HG03571 (cell line): ENCODE data around the gene INMT.

ENCODE experiments used
- ATAC-seq: cut with Tn5 transposase; IDR thresholded peaks from one replicate; pipeline ENCODE4 v1.9.1; 2021; ENCODE audit not compliant: unreplicated experiment

INMT gene

DNA sequence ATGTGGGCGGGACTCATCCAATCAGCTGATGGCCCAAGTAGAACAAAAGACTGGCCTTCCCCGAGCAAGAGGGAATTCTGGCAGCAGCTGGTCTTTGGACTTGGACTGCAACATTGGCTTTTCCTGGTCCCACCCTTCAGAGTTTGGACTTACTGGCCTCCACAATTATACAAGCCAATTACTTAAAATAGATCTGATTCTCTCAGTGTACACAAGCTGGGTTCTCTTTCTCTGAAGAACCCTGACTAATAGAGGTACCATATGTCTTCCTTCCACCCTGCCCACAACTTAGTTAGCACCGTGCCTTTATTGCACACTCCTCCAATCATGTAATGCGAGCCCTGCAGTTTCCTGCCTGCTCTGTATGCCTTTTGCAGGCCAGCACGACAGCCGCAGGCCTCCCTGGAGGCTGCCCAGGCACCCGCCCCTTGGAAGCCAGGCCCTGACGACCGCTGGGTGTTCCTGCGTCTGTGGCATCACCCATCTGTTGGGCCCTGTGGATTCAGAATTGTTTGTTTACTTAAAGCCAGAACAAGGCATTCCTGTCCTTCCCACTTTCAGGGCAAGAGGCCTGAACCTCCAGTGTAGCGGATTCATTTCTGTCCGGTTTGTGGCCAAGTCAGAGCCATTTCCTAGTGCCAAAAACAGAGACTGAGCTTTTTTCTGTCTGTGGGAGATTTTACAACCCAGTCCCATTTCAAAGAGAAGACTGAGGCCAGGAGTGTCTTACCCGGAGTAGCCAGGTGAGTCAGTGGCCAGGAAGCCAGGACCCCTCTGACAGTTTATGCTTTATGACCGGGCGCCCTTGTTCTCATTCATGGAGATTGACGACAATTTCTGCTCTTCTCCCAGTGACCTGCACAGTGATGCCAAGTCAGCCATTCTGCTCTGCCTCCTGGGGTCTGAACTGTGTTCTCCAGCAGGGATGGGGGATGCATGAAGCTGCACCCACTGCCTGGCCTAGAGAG lies 968 bp upstream of the INMT start:
- no peak for ATAC-seq

DNA sequence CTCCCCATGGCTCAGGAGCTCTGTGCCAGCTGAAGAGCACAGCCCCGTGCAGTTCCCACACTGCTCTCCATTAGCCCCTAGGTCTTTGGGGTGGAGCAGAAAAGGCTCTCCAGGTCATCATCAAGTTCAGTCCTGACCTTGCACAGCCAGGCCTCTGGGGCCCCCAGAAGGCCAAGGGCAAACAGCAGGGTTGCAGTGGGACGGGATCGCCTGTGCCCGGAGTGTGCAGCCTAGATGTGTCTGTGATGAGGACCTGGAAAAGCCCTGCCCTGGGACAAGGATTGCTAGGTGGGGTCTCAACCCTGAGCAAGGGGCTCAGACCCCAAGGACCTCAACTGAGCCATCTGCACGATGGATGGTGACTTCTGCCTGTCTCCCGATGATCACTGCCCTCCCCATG lies 549 bp downstream of the INMT start:
- ATAC-seq, result no peak

DNA sequence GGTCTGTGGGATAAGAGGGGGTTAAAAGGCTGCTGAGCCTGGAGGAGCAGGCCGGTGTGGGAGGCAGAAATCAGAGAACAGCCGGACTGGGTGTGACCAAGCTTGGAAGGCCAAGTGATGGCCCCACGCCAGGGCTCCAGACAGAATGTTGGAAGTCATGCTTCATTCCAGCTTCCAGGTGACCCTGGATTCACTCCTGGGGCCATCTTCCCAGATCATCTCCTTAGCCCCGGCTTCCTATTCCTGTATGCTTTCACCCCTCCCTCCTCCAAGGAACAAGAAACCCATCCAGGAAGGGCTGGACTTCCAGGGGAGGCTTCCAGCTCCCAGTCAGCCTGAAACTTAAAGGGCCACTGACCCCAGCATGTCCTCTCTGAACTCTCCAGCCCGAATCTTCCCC lies 1.0 kb downstream of the INMT start:
- ATAC-seq, result no peak

DNA sequence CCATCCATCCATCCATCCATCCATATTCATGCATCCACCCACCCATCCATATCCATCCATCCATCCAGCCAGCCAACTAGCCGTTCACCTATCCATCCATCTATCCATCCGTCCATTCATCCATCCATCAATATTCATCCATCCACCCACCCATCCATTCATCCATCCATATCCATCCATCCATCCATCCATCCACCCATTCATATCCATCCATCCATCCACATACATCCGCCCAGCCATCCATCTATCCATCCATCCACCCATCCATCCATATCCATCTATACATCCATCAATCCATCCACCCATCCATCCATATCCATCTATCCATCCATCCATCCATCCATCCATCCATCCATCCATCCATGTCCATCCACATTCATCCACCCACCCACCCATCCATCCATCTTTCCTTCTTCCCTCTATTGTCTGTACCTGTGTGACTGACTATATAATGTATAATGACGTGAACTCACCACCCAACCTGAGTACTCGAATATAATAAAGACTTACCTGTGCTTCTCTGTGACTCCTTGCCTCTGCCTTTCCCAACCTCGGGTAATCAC lies 2.5 kb downstream of the INMT start:
- no peak for ATAC-seq

DNA sequence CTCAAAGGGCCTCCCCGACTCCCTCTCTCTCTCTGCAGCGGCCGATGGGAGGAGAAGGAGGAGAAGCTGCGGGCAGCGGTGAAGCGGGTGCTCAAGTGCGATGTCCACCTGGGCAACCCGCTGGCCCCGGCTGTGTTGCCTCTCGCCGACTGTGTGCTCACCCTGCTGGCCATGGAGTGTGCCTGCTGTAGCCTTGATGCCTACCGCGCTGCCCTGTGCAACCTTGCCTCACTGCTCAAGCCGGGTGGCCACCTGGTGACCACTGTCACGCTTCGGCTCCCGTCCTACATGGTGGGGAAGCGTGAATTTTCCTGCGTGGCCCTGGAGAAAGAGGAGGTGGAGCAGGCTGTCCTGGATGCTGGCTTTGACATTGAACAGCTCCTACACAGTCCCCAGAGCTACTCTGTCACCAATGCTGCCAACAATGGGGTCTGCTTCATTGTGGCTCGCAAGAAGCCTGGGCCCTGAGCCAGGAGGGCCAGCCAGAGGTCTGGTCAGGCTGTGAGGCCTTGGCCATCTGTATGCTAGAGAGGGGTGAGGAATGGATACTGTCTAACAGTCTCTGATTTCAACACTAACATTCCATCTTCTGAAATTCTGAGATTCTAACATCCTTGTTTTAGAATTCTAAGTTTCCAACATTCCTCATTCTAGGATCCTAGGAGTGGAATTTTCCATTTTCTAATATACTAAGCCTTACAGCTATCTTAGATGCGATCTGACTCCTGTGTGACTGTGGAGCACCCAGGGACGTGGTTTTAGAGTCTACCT lies 3.6 kb downstream of the INMT start:
- ATAC-seq, result no peak

DNA sequence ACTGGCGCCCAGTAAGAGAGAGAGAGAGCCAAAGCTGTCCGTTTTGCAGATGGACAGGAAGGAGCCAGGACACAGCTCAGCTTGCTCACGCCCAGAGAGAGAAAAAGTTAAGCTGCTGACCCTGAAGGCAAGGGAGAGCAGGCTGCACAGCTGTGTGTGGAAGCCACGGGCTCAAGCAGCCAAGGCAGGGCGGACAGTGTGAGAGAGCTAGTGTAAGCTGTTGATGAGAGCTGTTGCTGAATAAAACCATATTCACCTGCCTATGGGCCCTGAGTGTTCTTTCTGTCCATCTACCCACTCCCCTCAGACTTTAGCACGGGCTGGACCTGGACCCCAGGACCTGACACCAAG lies 5.4 kb downstream of the INMT start:
- no peak for ATAC-seq

DNA sequence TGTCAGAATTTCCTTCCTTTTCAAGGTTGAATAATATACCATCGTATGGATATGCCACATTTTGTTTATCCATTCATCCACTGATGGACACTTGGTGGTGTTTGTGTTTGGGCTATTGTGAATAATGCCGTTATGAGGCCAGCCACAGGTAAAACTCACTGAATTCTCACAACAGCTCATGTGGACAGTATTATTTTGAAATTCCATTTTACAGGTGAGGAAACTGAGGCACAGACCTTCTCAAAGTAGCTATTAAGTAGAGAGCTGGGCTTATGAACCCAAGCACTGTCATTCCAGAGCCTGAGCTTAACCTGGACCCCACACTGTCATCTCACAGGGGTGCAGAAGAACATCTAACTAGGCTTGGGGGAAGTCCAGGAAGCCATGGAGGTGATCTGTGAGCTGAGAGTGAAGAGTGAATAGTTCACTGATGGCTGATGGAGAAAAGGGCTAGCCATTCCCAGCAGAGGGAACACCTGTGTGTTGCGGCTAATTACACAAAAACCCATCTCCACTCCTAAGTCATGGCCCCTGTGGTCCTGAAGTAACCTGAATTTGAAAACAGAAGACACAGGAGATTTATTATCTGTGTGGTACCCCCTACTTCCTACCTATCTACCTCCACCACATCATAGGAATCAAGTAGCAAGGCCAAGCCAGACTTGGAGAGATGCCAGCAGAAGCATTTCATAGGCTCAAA lies 8.7 kb downstream of the INMT start:
- ATAC-seq, result no peak

DNA sequence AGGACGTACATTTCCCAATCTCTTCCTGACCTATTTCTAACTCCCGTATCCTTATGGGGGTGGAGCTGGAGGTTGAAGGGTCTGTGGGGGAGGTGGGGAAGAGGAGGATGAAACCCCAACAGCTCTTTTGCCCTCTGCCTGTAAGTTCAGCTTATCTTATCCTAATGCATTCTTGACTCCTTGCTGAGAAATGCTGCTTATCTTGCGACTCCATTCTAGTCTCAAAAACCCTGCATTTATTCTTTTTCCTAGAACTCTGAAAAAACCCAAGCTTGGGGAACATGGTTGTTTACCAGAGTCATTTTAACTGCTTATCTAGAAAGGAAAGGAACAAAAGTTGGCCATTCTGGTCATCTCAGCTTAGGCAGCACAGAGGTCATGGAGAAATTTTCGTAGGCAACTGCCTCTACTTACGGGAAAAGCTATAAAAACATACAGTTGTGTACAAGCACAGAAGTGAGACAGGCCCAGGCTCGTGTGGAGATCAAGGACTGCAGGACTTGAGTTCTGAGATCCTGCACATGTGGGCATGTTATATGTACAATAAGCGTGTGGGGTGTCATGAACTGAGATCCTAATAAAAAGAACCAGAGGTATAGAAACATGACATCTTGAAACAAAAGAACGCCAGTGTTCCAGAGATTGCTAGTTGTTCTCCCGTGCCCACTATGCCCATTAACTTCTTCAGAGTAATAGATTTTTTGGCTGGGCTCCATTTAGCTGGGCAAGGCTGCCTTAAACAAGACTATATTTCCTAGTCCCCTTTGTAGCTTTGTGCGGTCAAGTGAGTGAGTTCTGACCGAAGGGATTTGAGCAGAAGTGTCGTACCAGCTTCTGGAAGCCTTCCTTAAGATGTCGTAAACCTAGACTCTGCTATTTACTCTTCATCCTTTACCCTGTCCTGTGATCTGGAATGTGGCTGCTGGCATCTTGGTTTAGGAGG lies 9.6 kb downstream of the INMT start:
- no peak for ATAC-seq

DNA sequence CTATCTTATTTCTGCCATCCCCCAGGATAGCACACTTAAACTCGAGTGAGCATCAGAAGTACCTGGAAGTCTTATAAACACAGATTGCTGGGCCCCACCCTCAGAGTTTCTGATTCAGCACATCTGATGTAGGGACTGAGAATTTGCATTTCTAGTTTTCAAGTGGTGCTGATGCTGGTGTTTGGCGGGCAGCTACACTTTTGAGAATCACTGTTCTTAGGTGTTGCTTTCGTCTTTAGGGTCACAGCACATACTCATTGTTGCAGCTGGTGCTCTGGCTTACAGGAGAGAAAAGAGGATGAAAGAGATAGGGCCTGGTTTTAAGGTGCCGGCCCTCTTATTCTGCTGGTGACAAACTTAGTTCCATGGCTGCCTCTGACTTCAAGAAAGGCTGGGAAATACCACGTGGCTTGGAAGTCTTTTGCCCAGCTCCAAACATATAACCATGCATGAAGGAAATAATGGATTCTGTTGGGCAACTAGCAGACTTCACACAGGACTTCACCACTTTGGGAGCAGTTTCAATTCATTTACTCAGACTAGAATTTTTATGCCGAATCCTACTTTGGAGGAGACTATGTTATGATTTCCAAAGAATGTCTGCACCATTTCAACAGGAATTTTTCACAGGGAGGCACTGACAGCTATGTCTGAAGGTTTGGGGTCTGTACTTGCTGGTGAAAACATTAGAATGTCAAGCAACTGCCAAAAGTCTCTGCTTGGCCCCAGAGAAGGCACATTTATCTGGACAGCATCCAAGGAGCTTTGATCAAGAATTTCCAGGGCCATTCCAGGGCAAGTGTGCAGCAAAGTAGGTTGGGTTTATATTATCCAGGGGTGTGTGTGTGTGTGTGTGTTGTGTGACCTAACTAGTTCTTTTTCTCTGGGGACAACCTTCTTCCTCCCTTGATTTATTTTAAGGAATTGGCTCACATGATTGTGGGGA lies 12.4 kb downstream of the INMT start:
- peak; percentile 67 for ATAC-seq

DNA sequence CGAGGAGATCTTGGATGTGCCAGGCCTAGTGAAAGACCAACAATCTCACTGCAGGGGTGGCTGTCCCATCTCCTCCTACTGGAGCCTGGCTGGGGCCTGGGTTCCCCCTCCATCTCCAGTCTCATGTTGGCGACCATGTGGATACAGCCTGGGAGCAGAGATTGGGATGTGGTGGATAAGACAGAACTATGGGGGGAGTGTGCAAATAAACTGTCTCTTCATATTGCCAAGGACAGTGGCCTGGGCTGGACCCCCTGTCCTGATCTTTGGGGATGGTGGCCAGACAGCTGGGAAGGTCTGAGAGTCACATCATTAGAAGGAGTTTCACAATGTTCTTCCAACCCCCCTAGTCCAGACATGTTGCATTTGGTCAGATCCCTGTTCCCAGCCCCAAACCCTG lies 13.5 kb downstream of the INMT start:
- ATAC-seq, result no peak

DNA sequence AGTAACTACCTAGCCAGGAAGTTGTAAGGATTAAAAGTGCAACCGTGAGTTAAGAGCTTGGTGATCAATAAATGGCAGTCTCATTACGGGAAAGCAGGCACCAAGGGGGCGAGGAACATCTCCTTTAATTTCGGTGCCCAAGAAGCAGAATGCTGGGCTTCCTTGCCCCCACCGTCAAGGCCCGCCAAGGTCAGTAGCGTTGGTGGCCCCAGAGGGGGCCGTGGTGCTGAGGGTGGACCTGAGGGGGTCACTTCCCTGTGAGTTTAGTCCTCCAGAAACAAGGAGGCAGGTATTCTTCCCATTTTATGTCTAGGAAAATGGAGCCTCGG lies 18.9 kb downstream of the INMT start:
- no peak for ATAC-seq

DNA sequence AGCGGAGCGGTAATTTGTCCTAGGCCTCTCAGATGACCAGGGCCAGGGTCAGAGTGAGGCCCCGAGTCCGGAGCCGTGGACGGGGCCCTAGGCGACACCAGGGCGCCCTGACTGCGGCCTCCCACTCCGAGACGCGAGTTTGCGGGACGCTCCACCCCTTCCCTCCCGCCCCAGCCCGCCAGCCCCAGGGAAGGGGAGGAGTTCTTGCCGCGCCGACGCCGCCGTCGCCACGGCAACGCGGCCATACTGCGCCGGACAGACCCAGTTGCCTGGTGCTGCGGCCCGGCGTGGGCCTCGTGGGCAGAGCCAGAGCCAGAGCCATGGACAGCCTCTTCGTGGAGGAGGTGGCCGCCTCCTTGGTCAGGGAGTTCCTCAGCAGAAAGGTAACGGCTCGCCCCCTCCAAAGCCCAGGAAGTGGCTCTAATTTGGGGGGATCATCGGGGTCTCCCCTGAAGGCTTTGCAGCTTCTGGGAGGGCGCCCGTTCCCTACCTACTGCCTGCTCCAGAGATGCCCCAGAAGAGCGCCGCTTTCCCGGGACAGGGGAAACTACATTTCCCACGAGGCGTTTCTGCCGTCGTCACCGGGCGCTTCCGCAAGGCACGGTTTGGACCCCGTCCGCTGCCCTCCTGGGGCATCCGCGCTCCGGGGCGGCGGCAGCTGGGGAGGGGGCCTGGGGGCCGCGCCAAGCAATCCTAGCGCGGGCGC lies 19.4 kb downstream of the INMT start, which contains the start of gene MINDY4:
TSS of gene MINDY4 (plus strand) at position 244 of the 706 bp plus-strand sequence. CDS start at position 321, 77 bp downstream.
- ATAC-seq, result peak; percentile 84

DNA sequence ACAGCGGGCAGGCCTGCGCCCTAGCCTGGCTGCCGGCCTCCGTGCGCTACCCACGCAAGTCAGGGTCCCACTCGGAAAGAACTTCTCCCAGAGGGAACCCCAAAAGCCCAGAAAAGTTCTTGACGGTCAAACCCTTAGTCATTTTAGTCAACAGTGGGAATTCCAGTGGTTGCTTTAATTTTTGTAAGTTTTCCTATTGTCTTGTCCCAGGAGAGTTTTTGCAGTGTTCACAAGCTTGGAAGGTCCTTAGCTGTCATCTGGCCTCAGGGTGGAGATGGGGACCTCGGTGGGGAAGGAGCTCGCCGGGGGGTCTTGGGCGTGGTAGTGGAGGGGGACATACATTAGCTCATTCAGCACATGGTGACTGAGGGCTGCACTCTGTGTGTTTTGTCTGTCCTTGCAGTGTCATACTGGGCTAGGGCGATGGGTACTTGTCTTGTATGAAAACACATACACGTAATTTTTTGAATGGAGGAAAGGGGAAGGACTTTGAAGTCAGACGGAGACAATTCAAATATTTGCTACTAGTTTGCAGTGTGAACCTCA lies 20.0 kb downstream of the INMT start:
- no peak for ATAC-seq

DNA sequence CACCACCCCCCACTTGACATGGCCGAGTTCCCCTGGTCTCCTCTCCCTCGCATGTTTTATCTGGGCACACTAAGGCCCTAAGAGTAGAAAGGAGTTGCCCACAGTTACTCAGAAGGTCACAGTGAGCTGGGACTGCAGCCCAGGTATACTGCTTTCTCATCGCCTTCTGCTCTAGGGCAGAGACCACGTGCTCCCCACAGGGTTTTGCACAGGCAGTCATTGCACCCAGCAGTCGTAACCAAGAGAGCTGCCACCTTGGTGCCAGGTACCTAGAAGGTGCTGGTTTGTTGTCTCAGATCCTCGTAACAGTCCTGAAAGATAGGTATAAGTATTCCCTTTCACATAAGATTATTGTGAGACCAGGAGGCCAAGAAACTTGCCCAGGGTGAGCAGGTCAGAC lies 21.0 kb downstream of the INMT start:
- no peak for ATAC-seq

DNA sequence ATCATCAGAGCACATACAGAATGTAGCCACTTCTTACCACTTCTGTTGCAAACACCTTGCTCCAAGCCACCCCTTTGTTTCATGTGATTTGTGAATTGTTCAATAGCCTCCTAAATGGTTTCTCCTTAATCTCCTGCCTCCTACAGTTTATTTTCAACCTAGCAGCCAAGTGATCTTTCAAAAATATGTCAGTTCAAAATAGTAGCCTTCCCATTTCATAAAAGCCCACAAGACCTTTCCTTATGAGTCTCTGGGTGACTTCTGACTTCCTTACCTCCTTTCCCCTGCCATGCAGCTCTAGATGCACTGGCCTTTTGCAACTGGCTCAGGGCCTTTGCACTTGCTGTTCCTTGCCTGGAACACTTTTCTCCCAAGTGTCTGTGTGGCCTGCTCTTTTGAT lies 24.1 kb downstream of the INMT start:
- ATAC-seq, result no peak

DNA sequence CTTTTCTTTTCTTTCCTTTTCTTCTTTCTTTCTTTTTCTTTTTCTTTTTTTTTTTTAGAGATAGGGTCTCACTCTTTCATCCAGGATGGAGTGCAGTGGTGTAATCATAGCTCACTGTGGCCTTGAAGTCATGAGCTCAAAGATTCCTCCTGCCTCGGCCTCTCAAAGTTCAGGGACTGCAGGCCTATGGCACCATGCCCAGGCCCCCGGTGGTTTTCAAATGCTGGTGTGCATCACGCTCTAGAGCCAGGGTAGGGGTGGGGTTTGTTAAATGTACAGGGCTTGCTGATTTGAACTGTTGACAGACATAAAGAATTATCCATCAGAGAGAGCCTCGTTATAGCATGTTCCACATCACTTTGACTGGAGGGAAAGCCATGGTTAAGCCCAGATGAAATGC lies 25.0 kb downstream of the INMT start:
- no peak for ATAC-seq

DNA sequence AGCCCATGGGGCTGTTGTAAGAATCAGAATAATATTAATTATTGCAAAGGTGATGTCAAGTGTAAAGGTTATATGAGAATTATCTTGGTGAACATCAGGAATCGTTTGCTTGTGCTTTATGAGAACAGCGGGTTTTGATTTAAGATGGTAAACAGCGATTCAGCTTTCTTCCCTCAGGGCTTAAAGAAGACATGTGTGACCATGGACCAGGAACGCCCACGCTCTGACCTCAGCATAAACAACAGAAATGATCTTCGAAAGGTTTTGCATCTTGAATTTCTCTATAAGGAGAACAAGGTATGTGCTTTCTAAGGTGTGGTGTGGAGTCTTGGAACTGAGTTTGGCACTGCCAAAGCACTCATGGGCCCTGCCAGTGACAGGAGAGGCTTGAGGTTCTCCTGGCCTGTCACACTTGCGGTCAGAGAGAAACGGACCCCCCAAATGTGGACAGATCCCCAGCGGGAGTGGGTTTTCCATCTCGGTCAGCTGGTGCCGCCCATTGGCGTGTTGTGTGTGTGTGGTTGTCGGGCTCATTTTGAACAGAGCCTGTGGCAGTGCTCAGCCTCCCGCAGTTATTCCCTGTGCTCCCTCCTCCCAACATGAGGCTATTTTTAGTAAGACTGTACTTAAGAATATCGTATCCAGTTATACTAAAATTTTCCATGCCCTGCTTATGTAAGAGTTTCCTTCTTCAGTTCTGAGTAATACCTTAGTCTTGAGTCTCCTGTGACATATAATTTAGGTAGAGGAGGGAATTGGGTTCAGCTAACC lies 26.5 kb downstream of the INMT start:
- no peak for ATAC-seq
